Endometrial microvascular endothelial cells (primary cell): Measurements from ENCODE around the gene TEKT1. TPM values are rescaled to one million over a fixed set of nuclear protein-coding genes. Genes with fewer than 3 reads are reported as not detected.
"Not testable (repeated sequence)": the region's sequence is repeated elsewhere in the genome, so short reads cannot be mapped to it uniquely, and the experiment has no call there.

ENCODE experiments used
- in situ Hi-C: cut with HindIII; loops from 2 replicates; pipeline ENCODE4 v1.10.0; 2017; ENCODE audit warnings: low sequenced_read_pairs, low pct_unique_long_range_greater_than_20kb; ENCODE audit errors: inconsistent ontology term
- total RNA-seq: library from RNA; depleted of rRNA; stranded (reverse); fragments of >200 nt; gene quantifications from one replicate; pipeline ENCODE4 v1.2.3, GENCODE V29; 2015; ENCODE audit errors: inconsistent ontology term

TEKT1 gene
- total RNA-seq, 1 donor from 2014 or later = not detected

DNA sequence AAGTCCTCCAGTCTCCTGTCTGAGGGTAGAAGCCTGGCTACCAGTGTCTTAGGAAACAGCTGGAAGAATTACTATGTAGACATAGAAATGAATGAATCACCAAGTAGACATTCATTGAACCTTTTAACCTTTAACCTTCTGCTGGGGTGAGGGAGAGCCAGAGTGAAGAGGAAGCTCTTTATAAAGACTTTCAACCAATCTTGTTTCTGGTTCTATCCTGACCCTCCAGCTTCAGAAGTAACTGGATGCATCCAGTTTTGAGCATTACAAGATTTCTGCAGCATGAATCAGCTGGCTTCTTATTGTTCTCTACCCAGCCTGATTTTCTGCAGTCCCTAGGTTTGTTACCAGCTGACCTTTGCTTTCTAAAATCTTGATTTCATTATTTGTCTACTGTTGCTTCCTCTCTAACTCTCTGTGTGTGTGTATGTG lies 8.5 kb downstream of the TEKT1 start:
- in situ Hi-C loops = no loop called here

DNA sequence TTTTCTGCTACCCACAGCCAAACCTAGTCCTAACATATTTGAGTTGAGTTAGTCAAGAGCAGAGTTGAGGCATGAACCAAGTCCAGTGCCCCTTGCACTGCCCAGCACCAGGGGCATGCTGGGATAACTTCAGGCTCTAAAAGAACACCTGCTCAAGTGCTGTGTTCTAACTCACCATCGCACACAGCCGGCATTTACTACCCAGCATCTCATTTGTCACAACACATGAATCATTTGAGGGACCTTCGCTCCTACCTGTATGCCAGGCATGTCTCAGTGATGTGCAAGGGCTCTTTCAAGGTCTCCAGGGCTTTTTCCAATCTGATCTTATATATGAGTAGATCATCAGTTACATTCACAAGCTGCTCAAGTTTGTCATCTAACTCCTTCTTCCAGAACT lies 12.6 kb downstream of the TEKT1 start:
- in situ Hi-C loops = no loop called here

DNA sequence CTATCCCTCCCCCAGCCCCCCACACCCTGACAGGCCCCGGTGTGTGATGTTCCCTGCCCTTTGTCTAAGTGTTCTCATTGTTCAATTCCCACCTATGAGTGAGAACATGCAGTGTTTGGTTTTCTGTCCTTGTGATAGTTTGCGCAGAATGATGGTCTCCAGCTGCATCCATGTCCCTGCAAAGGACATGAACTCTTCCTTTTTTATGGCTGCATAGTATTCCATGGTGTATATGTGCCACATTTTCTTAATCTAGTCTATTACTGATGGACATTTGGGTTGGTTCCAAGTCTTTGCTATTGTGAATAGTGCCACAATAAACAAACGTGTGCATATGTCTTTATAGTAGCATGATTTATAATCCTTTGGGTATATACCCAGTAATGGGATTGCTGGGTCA lies 15.2 kb downstream of the TEKT1 start:
- in situ Hi-C loops = not testable (repeated sequence)

DNA sequence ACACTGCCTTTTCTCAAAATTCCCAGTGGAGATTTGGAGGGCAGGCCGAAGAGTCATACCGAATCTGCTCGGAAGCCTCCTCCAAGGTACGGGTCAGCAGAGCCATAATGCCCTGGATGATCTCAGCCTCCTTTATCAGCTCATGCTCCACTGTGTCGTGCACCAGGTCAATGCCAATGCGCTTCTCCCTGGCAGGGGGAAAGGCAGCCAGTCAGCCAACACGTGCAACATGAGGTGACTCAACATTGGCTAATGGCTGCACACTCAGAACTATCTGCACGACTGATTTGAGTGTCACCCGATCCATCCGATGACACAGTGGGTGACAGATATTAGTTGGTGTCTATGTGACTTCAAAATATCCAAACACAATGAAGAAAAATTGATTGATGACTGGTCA lies 15.8 kb downstream of the TEKT1 start:
- in situ Hi-C loops = no loop called here

DNA sequence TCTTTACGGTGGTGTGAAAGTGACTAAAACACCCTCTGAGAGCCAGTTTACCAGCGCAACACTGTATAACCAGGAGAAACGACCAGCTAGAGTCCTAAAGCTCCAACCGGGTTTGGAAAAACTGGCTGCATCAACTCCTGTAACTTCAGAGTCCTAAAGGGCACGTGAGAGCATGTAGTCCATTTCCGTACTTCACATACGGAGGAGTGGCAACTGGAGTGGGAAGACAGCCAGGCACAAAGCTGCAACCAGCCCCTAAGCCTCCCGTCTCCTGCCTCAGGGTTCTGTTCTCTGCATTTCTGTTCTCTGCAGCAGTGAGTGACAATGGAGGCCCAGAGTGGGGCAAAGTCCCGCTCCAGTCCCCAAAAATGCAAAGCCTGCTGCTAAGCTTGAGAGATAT lies 19.2 kb downstream of the TEKT1 start:
- in situ Hi-C loops = no loop called here

DNA sequence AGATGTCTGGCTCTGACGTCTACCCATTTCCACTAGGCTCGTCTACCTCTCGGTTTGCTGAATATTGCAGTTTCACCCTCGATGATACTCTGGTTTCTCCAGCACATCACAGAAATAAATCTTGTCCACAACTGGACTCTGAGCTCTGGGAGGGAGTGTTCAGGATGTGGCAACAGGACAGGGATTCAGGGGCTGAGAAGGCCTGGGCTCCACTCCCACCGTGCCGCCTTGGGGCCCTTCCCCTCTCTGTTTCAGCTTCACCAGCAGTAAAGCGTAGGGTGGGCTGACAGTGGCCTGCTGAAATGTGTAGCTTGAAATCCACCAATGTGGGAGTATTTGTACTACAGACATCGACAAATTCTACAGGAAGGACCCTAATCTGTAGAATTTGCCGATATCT lies 20.0 kb downstream of the TEKT1 start:
- in situ Hi-C loops = no loop called here

DNA sequence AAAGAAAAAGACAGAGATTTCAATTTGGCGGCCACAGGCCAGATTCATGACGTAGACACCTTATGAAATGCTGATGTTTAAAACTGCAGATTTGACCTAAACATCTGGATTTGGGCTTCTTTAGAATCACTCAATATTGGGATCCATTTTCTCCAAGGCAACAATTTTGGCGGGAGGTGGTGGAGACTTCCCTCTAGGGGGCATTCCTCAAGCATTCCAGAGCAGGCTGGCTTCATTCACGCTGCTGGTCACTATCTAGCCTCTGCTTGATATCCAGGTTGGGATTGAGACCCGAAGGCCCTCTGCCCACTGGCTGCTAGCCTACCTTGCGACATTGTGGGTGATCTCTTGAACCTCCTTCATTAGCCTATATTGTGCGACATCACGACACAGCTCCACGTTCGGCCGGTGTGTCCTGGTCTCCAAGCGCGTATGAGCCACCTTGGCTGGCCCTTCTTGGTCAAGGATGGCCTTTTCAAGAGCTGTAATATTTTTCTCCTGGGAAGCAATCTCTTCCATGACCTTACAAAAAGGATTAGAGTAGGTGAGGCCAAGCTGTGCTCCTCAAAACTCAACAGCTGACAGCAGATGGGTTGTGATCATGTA lies 31.0 kb downstream of the TEKT1 start:
- in situ Hi-C loops = no loop called here

DNA sequence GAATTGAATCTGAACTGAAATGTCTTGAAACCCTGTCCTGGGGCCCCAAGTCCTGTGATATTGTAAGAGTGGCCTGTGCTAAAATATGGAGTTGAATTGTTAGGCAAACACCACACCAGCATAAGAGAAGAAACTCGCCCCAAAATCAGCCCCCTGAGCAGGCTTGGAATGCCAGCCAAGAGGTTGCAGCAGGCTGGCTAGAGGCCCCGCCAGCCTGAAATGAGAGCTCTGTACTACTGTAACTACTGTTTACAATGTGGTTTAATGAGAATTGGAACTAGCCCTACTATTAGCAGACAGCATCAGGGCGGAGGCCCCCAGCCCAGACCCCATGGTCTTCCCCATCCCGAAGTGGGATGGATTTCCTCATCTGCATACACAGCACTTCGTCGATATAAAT lies 31.8 kb downstream of the TEKT1 start:
- in situ Hi-C loops = no loop called here

DNA sequence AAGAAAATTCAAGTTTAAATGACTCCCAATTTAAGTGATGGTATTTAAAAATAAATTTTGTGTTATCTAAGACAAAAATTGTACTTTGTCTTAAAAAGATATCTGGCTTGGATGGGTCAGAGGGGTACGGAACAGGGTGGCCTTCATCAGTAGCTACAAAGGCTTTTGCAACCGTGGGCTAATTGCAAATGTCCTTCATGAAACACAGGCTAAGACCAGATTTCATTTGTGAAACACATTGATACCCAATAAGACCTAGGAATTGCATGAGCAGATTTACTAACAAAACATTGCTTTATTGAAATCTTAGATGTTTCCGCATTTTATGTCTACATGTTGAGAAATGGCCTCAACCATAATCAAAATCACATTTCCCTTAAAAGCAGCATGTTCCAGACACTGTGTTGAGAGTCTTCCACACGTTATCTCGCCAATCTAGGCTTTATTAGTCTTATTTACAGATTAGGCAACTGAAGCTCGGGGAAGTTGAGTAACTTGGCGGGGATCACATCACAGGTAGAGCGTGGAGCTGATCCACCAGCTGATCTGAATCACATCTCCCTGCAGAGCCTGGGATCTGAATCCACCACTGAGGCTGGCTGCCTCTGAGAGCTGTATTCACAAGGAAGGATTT lies 33.7 kb downstream of the TEKT1 start:
- in situ Hi-C loops = no loop called here

DNA sequence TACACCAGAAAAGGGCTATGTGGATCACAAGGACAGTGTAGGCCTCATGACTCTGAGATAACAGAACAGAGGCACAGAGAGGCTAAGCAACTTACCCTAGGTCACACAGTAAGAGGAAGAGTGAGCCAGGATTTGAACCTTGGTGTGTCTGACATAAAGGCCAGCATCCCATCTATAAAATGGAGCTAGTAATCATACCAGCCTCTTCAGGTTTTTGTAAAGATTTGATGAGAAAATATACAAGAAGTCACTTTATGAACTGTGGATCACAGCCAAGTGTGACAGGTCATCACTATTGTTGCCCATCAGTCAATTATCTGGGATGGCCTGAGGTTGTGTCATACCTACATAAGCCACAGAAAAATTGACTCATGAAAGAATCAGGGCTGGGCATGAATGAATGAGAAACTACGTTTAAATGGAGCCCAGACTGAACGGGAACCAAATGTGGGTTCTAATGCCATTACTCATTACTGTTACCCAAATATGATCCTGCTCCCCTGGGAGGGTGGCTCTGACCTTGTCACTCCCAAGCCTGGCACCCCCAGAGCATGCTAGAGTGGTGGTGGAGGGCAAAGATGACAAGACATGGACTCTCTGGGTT lies 34.5 kb downstream of the TEKT1 start:
- in situ Hi-C loops = no loop called here

DNA sequence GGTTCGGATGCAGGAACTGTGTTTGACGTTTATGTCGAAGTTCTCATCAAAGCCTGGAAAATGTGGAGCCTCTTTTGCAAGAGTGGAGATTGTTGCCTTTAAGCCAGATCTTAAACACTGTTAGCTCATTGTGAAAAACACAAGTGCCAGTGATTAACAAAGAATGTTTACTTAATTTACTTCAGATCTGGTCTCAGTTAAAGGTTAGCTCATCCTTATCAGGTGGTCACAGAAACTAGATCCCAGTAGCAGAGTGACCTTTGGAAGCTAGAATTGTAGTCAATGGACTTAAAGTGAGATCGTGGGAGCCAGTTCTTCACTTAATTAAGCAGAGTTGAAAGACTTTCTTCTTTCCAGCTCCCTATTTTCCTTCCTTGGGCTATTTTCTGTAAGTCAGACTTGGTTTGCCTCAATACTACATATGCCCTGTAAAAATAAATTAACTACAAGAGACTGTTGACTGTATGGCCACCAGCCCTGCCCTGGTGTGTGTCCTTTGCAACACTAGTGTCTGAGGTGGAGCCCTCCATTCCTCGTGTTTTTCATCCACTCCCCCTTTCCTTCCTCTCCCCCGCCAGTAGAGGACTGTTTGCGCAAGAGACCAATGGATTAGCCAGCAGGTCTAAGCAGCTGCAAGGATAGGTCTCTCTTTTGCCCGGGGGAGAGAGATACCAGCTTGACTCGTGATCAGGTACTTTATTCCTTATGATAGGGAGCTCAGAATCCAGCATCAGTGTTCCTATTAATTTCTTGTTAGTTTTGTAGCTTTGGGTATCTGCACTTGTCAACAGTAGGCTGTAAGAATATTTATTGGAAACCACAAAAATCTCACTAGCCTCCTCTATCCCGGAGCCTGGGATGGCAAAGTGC lies 35.3 kb downstream of the TEKT1 start:
- in situ Hi-C loops = no loop called here

DNA sequence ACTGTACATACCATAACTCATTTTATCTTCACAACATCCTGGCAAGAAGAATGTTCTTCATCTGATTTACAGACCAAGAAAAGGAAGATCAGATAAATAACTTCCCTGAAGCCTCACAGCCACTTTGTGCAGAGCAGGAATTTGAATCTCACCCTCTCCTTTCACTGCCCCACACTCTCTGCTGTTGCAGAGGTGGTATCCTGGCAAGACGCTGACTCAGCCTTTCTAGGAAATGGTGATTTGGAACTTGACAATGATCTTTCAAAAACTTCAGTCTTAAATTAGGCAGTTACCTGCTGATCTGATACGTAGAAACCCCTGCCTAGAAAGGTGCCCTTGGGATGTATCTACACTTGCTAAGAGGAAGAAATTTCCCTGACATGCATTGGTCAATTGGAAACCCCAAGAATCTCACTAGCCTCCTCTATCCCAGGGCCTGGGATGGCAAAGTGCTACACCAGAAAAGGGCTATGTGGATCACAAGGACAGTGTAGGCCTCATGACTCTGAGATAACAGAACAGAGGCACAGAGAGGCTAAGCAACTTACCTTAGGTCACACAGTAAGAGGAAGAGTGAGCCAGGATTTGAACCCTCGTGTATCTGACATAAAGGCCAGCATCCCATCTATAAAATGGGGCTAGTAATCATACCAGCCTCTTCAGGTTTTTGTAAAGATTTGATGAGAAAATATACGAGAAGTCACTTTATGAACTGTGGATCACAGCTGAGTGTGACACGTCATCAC lies 37.6 kb downstream of the TEKT1 start:
- in situ Hi-C loops = no loop called here

DNA sequence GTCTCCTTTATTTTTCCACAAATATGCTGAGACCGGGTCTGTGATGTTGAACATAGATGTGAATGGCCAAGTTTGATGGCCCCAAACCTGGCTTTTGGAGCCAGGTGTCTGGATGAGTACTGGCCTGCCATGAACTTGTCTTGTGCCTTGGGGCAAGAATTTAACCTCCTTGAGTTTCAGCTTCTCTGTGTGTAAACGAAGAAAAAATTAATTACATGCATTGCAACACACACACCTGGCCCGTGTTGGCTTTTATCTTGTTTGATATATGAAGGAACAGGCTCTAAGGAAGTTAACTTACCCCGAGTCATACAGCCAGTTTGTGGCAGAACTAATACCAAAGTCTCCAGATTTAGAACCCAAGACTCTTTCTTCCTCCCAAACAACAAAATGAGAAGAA lies 42.4 kb downstream of the TEKT1 start:
- in situ Hi-C loops = no loop called here

DNA sequence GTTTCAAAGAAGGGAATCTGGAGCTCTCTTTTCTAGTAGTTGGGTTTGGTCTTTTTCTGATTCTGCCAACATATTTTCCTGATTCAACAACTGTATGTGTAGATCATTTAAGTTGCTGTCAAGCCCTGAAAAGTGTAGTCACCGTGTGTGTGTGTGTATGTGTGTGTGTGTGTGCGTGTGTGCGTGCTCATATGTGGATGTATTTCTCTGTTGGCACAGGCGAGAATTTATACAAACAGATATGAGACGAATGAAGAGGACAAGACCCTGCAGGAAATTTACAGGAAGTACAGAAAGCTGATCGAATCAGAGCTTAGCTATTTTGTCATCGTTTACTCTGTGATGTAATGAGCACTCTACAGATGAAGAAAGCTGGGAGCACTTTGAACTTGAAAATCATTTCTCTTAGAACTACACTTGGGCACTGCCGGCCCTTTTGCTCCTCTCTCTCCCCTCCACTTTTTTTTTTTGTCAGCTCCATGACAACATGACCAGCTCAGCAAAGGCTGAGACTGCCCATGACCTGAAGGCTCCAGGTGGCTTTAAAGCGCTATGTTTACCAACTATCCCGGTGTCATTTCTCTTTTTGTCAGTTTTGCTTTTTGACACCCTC lies 44.3 kb downstream of the TEKT1 start:
- in situ Hi-C loops = no loop called here

DNA sequence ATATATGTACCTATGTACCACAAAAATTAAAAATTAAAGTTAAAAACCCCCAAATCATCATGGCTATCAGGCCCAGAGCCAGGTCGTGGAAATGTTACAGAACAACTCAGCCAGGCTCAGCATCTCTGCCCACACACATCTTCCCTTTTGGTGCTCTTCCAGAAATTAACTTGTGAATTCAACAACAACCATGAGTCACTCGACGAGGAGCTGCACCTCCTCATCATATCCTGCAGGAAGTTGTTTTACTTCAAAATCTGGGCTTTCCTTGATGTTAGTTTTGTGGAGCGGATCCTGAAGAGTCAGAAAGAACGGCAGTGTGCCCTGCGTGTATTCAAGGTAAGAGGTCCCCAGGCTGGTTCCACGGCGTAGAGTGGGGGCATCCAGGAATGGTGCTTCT lies 44.9 kb downstream of the TEKT1 start:
- in situ Hi-C loops = no loop called here

DNA sequence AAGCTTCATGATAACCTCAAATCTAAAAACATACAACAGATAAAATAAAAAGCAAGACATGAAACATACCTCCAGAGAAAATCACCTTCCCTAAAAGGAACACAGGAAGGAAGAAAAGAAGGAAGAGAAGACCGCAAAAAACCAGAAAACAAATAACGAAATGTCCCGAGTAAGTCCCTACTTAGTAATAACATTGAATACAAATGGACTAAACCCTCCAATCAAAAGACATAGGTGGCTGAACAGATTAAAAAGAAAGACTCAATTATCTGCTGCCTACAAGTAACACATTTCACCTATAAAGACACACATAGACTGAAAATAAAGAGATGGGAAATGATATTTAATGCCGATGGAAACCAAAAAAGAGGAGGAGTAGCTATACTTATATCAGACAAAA lies 49.3 kb downstream of the TEKT1 start:
- in situ Hi-C loops = no loop called here

DNA sequence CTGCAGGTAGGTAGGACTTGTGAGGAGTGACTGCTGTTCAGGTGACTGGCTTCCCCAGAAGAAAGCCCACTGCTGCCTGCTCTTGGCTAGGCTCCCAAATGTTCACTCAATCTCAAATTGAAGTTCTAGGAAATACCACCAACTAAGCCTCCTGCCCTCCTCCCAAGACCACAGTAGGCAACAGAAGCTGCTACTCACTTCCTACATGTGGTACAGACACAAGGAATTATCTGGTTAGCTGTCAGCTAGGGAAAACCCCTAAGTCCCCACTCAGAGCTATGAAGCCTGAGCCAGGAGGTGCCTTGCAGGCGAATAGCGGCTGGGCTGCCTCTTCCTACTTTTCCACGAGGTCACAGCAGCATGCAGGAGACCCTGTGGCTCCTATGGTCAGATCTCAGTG lies 50.6 kb downstream of the TEKT1 start:
- in situ Hi-C loops = no loop called here

DNA sequence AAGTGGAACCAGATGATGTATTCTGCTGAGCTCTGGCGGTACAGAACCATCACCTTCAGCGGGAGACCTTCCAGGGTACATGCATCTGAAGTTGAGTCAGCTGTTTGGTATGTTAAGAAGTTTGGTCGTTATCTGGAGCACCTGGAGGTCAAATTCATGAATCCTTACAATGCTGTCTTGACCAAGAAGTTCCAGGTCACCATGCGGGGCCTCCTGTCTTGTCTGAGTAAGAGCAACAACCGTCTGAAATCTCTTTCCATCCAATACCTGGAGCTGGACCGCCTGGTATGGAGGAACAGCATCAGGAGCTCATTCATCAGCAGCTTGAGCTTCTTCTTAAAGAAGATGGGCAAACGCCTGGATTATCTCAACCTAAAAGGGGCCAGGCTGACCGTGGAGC lies 51.5 kb downstream of the TEKT1 start:
- in situ Hi-C loops = no loop called here

DNA sequence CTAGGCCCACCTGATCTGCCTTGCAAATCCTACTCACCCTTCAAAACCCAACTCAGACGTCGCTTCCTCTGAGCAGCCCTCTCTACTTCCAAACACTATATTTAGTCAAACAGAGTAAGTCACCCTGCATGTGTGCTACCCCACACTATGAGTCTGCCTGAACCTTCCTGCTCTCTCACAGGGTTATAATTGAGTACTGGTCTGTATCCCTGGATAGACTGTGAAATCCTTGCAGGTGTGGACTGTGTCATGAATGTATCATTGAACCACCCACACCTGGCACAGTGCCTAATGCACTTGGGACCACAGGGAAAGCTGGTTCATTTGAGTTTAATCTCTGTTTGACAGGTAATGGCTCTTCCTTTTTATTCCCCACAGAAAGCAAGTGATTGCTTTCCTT lies 52.1 kb downstream of the TEKT1 start:
- in situ Hi-C loops = no loop called here
